GM19455 (cell line): ENCODE measurements around the gene IRX4.

Source experiments
- ATAC-seq: cut with Tn5 transposase; IDR thresholded peaks from one replicate; pipeline ENCODE4 v1.9.1; 2021; ENCODE audit not compliant: unreplicated experiment

Gene IRX4

GRCh38 chr5:1840741-1841521, 41.8 kb downstream of the IRX4 start:
- no peak for ATAC-seq

GRCh38 chr5:1840071-1840547, 42.6 kb downstream of the IRX4 start:
- no peak for ATAC-seq

- ATAC-seq = no peak
Measured at GRCh38 chr5:1838013-1838412, 44.7 kb downstream of the IRX4 start.

- no peak for ATAC-seq
Measured at GRCh38 chr5:1836891-1837880, 45.5 kb downstream of the IRX4 start.

GRCh38 chr5:1836176-1836890, 46.4 kb downstream of the IRX4 start:
- ATAC-seq = no peak

GRCh38 chr5:1835431-1835830, 47.3 kb downstream of the IRX4 start:
- ATAC-seq = no peak

GRCh38 chr5:1834721-1835429, 47.9 kb downstream of the IRX4 start:
- ATAC-seq = no peak

- ATAC-seq = no peak
Measured at GRCh38 chr5:1834022-1834551, 48.6 kb downstream of the IRX4 start.

GRCh38 chr5:1833264-1834021, 49.3 kb downstream of the IRX4 start:
- ATAC-seq = no peak

GRCh38 chr5:1832511-1833250, 50.0 kb downstream of the IRX4 start:
- no peak for ATAC-seq

- ATAC-seq = no peak
Measured at GRCh38 chr5:1831677-1832313, 50.9 kb downstream of the IRX4 start.

GRCh38 chr5:1831257-1831656, 51.5 kb downstream of the IRX4 start:
- ATAC-seq = no peak

GRCh38 chr5:1830571-1831228, 52.0 kb downstream of the IRX4 start:
- no peak for ATAC-seq

GRCh38 chr5:1827886-1828397, 54.8 kb downstream of the IRX4 start:
- no peak for ATAC-seq
